ENCODE measurements around the gene ISCA1.

The ISCA1 gene

GRCh38 chr9:86285261-86285660 lies 2.9 kb upstream of the ISCA1 start:
- DNase-seq (ENCODE audit: low read depth in 2 of 2), result no peak

DNA sequence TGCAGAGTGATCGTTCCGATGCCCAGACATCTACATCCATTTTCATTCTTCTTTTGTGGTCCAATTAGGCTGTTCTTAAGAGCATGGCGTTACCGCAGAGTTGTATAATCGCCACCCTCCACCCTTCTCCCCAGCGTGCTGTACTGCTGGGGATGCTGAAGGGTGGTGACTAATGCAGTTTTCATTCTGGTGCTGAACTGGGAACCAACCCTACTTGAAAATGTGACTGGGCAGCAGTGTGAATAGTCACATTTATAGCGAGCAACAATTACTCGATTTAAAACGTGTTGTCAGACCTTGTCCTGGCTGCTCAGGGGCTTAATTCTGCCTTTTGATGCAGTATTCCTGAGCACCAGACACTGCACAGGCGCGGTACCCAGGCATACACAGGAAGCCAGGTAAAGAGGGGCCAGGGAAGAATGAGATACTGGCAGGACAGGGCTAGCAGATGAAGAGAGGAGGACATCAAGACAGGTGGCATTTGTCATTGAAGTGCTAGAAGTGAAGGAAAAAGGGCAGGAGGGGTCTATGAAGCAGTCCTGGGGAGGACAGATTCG lies 719 bp upstream of the ISCA1 start:
- no peak for DNase-seq (ENCODE audit: low read depth in 2 of 2)

DNA sequence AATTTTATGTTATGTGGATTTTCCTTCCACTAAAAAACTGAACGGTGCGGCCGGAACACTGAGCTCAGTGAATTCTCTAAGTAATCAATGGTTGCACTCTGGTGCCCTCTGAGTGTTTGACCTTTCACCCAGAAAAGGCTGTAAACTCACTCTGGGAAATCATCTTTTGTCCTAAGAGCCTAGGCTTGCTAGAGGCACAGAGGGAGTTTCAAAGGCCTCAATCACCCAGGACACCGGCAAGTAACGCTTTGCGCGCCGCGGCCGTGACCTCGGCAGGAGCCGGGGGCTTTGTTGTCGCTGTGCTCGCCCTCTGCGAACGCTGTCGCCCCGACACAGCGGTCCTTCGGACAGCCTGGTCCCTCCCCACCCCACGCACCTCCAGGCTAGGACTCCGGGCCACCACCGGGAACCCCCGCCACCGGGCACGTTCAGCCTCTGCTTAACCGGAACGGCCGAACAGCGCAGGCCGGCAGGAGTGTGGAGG lies 703 bp downstream of the ISCA1 start:
- DNase-seq (ENCODE audit: low read depth in 2 of 2), result peak in 1 of 2 donors; percentile 48

DNA sequence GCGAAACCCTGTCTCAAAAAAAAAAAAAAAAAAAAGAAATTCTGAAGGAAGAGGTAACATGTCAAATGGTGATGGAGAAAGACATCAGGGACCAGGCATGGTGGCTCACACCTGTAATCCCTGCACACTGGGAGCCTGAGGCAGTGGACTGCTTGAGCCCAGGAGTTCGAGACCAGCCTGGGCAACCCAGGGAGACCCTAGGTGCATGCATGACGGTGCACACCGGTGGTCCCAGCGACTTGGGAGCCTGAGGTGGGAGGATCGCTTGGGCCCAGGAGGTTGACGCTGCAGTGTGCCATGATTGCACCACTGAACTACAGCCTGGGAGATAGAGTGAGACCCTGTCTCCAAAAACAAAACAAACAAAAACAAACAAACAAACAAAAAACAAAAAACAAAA lies 1.8 kb downstream of the ISCA1 start:
- no peak for DNase-seq (ENCODE audit: low read depth in 2 of 2)

- DNase-seq (ENCODE audit: low read depth in 2 of 2), result no peak
Measured at GRCh38 chr9:86279839-86280238, 2.5 kb downstream of the ISCA1 start.

GRCh38 chr9:86277072-86277471 lies 5.3 kb downstream of the ISCA1 start:
- no peak for DNase-seq (ENCODE audit: low read depth in 2 of 2)

- no peak for DNase-seq (ENCODE audit: low read depth in 2 of 2)
Measured at GRCh38 chr9:86275962-86276361, 6.4 kb downstream of the ISCA1 start.

DNA sequence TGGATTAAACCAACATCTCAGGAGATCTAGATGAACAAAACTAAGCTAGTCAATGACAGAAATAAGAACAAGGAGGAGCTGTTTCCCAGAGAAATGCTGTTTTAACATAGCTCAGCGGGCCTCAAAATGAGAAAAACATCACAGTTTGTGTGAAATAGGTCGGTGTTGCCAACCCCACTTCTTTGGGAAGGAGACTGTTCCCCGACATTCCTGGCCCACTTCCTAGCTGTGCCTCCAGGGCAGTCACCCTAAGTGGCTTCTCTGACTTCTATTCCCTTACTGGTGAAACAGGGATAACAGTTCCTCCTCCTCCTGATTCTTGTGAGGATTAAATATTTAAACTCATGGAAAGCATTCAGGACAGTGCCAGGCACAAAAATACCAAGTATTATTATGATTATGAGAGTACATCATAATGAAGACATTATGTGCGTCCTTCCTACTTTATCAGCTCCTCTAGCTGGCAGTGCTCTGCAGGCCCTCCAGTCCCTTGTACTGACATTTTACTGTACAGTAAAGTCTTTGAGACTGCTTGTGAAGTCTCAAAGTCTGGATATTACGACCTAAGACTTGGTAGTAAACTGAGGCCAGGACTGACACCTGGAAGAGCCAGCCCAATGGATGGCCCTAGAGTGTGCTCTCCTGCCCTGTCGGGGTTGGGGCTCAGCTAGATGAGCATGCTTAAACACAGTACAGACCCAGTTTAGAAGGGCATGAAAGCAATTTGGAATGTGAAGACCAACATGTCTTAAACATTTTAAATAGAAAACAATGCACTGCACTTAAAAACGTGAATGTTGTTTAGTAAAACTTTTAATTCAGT lies 7.3 kb downstream of the ISCA1 start:
- no peak for DNase-seq (ENCODE audit: low read depth in 2 of 2)

GRCh38 chr9:86272221-86272620 lies 10.1 kb downstream of the ISCA1 start:
- no peak for DNase-seq (ENCODE audit: low read depth in 2 of 2)

DNA sequence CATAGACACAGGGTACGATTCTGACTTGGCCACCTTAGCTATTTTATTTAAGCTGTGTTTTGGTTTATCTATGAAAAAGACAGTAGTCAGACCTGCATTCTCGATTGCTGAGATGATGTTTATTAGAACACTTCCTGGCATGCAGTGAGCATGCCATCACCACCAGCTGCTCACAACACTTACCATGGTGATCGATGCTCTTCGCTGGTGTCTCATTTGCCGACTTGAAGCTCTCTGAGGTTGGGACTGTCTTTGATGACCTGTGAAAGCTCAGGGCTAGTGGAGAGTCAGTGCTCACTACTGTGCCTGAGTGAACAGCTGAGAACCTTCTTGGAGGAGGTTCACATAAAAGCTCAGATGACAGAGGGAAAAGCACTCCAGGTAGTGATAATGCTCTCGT lies 18.5 kb downstream of the ISCA1 start:
- DNase-seq (ENCODE audit: low read depth in 2 of 2), result no peak

GRCh38 chr9:86262492-86262891 lies 19.8 kb downstream of the ISCA1 start:
- DNase-seq (ENCODE audit: low read depth in 2 of 2), result no peak

- no peak for DNase-seq (ENCODE audit: low read depth in 2 of 2)
Measured at GRCh38 chr9:86259557-86259956, 22.8 kb downstream of the ISCA1 start, which contains the start of gene C9orf153. C9orf153 (minus strand) TSS chr9:86259657; CDS start chr9:86229603, 30,054 bp downstream.

- DNase-seq (ENCODE audit: low read depth in 2 of 2), result no peak
Measured at GRCh38 chr9:86257391-86257790, 24.9 kb downstream of the ISCA1 start.

DNA sequence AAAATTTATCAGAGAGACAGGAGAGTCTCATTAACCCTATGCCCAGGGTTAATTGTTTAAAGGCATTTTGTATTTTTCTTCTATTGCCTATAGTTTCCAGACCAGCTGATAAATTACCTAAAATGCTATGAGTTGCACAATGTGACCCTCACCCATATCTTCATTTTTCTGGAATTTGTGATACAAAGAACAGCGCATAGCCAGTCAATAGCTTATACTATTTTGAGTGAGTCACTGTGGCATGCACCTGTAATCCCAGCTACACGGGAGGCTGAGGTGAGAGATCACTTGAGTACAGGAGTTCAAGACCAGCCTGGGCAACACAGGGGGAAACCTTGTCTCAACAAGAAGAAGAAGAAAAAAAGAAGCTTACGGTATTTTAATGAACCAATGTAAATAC lies 25.7 kb downstream of the ISCA1 start:
- no peak for DNase-seq (ENCODE audit: low read depth in 2 of 2)

DNA sequence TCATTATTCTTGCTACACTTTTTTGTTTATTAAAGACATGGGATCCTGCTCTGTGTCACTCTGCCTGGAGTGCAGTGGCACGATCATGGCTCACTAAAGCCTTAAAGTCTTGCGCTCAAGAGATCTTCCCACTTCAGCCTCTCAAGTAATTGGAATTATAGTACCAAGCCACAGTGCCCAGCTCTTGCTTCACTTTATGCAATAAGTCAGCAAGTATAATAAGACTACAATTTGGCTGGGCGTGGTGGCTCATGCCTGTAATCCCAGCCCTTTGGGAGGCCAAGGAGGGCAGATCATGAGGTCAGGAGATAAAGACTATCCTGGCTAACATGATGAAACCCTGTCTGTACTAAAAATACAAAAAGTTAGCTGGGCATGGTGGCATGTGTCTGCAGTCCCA lies 28.8 kb downstream of the ISCA1 start:
- no peak for DNase-seq (ENCODE audit: low read depth in 2 of 2)

DNA sequence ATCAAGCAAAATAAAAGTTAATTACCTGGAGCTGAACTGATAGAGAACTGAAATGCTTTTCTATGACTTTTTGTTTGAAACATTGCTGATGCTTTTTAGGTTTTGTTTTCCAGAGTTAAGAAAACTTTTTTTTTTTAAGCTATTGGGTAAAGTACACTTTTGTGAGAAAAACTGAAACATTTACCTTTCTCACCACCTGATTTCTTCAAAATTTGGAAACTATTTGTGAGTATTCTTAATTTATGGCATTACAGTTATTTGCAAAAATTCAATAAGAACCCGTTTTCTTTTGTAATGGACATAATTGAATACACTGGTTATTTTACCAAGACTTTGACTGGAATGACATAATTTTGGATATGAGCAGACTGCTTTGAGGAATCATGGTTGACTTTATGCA lies 29.5 kb downstream of the ISCA1 start:
- DNase-seq (ENCODE audit: low read depth in 2 of 2), result no peak

DNA sequence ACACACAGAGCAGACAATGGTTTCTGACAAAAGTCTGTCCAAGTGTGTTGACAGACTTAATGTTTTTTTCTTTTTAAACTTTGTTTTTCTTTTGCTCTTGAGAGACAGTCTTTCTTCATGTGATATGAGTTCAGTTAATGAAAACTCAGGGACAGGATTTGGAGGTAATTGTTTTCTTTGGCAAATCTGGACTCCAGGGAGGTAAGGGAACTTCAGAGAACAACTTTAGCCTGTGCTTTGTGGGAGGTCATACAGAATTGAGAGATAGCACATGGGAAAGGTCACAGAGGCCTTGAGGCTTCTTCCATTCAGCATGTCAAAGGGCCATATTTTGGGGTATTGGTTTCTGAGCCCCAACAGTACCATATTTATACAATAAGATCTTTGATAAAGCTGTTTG lies 32.2 kb downstream of the ISCA1 start:
- DNase-seq (ENCODE audit: low read depth in 2 of 2), result no peak

DNA sequence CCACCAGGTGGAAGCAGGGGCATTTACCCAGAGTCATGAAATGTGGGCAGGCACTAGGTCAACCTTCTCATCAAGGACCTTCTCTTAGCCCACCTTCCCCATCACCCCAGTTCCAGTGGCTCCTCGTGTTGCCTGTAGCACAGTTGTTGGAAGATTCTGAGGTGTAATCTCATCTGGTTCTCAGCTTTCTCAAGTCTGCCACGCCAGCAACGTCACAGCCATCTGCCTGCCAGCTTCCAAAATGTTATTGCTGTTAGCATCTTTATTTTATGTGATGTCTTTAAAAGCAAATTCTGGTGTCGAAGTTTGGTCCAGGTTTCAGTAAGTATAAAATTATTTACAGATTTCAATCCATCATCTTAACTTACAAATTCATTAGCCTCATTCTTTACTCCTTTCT lies 33.6 kb downstream of the ISCA1 start:
- DNase-seq (ENCODE audit: low read depth in 2 of 2), result no peak

GRCh38 chr9:86246752-86247161 lies 35.6 kb downstream of the ISCA1 start:
- DNase-seq (ENCODE audit: low read depth in 2 of 2), result no peak

GRCh38 chr9:86242071-86242470 lies 40.3 kb downstream of the ISCA1 start:
- no peak for DNase-seq (ENCODE audit: low read depth in 2 of 2)

DNA sequence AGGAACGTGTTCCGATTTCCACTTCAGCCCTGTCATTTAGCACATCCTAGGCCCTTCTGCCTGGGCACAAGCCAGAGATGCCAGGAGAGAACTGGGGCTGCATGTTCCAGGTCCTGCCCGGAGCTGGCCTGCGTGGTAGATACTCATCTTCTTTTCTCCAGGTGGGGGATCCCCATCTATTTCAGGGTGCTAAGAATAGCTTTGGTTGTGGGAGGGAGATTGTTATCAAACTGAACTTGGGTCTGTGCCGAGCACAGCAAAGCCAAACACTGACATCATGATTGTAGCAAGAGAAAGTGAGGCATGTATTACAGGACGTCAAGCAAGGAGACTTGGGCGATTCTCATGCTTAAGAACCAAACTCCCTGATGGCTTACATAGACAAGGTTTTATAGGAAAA lies 41.1 kb downstream of the ISCA1 start:
- no peak for DNase-seq (ENCODE audit: low read depth in 2 of 2)

DNA sequence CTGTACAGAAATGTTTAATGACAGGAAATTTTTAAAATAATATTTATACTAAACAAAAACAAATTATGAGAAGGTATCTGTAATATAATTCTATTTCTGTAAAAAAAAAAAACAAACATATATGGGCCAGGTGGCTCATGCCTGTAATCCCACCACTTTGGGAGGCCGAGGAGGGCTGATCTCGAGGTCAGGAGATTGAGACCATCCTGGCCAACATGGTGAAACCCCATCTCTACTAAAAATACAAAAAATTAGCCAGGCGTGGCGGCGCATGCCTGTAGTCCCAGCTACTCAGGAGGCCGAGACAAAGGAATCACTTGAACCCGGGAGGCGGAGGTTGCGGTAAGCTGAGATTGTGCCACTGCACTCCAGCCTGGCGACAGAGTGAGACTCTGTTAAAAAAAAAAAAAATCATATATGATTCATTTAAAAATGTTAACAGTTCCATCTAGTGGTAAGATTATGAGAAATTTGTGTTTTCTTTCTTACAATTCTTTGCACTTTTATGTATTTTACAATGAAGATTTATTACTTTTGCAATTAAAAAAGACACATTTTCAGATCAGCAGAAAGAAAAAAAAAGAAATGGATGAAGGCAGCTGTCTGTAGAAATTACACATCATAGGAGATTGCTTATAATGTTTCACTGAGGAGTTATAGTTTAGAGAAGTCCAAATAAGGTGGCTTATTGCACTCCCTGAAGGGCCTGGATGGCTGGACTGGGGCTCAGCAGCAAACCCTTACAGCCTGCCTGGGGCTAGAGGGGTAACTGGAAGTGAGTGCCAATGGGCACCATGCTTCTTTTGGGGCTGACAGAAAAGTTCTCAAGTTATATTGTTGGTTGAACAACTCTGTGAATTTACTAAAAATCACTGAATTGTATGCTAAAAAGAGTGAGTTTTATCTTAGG lies 43.2 kb downstream of the ISCA1 start:
- no peak for DNase-seq (ENCODE audit: low read depth in 2 of 2)
